ENCODE results near the gene MPZL2. TPM values are rescaled to one million over a fixed set of nuclear protein-coding genes. Genes with fewer than 3 reads are reported as not detected.

The MPZL2 gene
- total and polyA plus RNA-seq, 2 of the 13 experiments (the other 11 are each of a cell fraction or from before 2014, with no cell fraction given) = 27.9 to 53.7 TPM

GRCh38 chr11:118283756-118284350 lies 19.8 kb upstream of the MPZL2 start:
- in situ Hi-C loops (cut with HindIII; ENCODE audit: extremely low pct_ligation_motif_present, low pct_unique_long_range_greater_than_20kb) = no loop called here
- BruUV-seq (replicated peaks) = no TSS peak
- no peak for FAIRE-seq
- Histone ChIP-seq H3K27ac (ENCODE audit: extremely low read length, insufficient read depth, low read length) (no peak overlapping the region), H2AFZ (ENCODE audit: low read length) (no peak overlapping the region), H3K4me1 (ENCODE audit: insufficient read depth, low read length) (no peaks in the 10 kb centered on the region), H4K20me1 (ENCODE audit: insufficient read depth, low read length) (no peaks in the 10 kb centered on the region), H3K9ac (ENCODE audit: insufficient read depth, low read depth, low read length) (no peak overlapping the region), H3K4me2 (ENCODE audit: low read depth, low read length) (no peak overlapping the region), H3K4me3 (replicated peaks in 1 of 3; ENCODE audit: insufficient read depth in 1 of 3, low read depth in 2 of 3, low read length in 3 of 3) (no peak overlapping the region), H3K79me2 (ENCODE audit: insufficient read depth, low read length) (no peaks in the 10 kb centered on the region), H3K27me3 (ENCODE audit: control insufficient read depth in 1 of 2, insufficient read depth in 2 of 2, low read length in 2 of 2) (no peaks in the 10 kb centered on the region), H3K36me3 (replicated peaks in 1 of 2; ENCODE audit: control insufficient read depth in 1 of 2, insufficient read depth in 2 of 2, low read length in 2 of 2) (no peaks in the 10 kb centered on the region), H3K9me3 (ENCODE audit: low read length) (no peaks in the 10 kb centered on the region)
- 42% methylated on average over 4 of the region's 4 CpGs for WGBS (ENCODE audit: low lambda C conversion rate)
- CTCF ChIA-PET (ENCODE audit: low intra/inter-chr PET ratio, low total read pairs) = no interaction called here
- ATAC-seq = no peak
- TF ChIP-seq CBX2 (IDR thresholded peaks at IDR 0.05; ENCODE audit: low read depth, low read length) (no peak), CBX2 (CRISPR knock-in tag; IDR thresholded peaks at IDR 0.05; ENCODE audit: low read depth) (no peak), HMGXB4 (CRISPR knock-in tag; IDR thresholded peaks at IDR 0.05; ENCODE audit: borderline replicate concordance in 1 of 2, low read depth in 1 of 2) (no peak), ONECUT2 (CRISPR knock-in tag; IDR thresholded peaks at IDR 0.05) (no peak)
- POLR2A ChIA-PET = no interaction called here
- DNase-seq (ENCODE audit: low spot score) = no peak
- intact Hi-C loops (cut with micrococcal nuclease; ENCODE audit: unreplicated experiment) = no loop called here

GRCh38 chr11:118283037-118283636 lies 19.0 kb upstream of the MPZL2 start:
- intact Hi-C loops (cut with micrococcal nuclease; ENCODE audit: unreplicated experiment) (no loop called here), in situ Hi-C loops (cut with HindIII; ENCODE audit: extremely low pct_ligation_motif_present, low pct_unique_long_range_greater_than_20kb) (no loop called here)
- Histone ChIP-seq H3K9me3 (ENCODE audit: low read length) (no peaks in the 10 kb centered on the region), H3K4me2 (ENCODE audit: low read depth, low read length) (no peak overlapping the region), H3K36me3 (replicated peaks in 1 of 2; ENCODE audit: control insufficient read depth in 1 of 2, insufficient read depth in 2 of 2, low read length in 2 of 2) (no peaks in the 10 kb centered on the region), H3K27ac (ENCODE audit: extremely low read length, insufficient read depth, low read length) (no peak overlapping the region), H3K4me1 (ENCODE audit: insufficient read depth, low read length) (no peaks in the 10 kb centered on the region), H3K9ac (ENCODE audit: insufficient read depth, low read depth, low read length) (no peak overlapping the region), H2AFZ (ENCODE audit: low read length) (no peak overlapping the region), H3K79me2 (ENCODE audit: insufficient read depth, low read length) (no peaks in the 10 kb centered on the region), H4K20me1 (ENCODE audit: insufficient read depth, low read length) (no peaks in the 10 kb centered on the region), H3K27me3 (ENCODE audit: control insufficient read depth in 1 of 2, insufficient read depth in 2 of 2, low read length in 2 of 2) (no peaks in the 10 kb centered on the region), H3K4me3 (replicated peaks in 1 of 3; ENCODE audit: insufficient read depth in 1 of 3, low read depth in 2 of 3, low read length in 3 of 3) (no peak overlapping the region)
- no TSS peak for BruUV-seq (replicated peaks)
- ATAC-seq (no peak), FAIRE-seq (no peak), DNase-seq (ENCODE audit: low spot score) (no peak)
- CTCF ChIA-PET (ENCODE audit: low intra/inter-chr PET ratio, low total read pairs) = no interaction called here
- no peak for TF ChIP-seq FOSL1 (CRISPR knock-in tag; IDR thresholded peaks at IDR 0.05; ENCODE audit: borderline replicate concordance)
- WGBS (ENCODE audit: low lambda C conversion rate) = 20% methylated on average over 5 of the region's 5 CpGs
- POLR2A ChIA-PET = no interaction called here
